OCI-LY1 (cell line): ENCODE measurements around the gene TTC28.

ENCODE experiments used
- CTCF ChIP-seq: fragments of 200-600 bp; sonication (generic), shearing (Covaris generic); IDR thresholded peaks from 2 replicates; pipeline ENCODE4 v1.5.1; 2017; ENCODE audit warnings: mild to moderate bottlenecking, antibody characterized with exemption, low read length, moderate library complexity, mixed read lengths
- EZH2 ChIP-seq: fragments of 200-600 bp; sonication (generic), shearing (Covaris generic); IDR thresholded peaks from 2 replicates; pipeline ENCODE4 v1.8.0; 2017; ENCODE audit warnings: borderline replicate concordance, mixed run types, mild to moderate bottlenecking, antibody characterized with exemption, low read length, moderate library complexity, mixed read lengths

- TF ChIP-seq CTCF (no peak), EZH2 (no peak)
Measured at GRCh38 chr22:28129319-28129962, 550.2 kb downstream of the TTC28 start.
